NCI-H2081 (cell line): ENCODE data around the gene RNASE11.
"Not testable (repeated sequence)": the region's sequence is repeated elsewhere in the genome, so short reads cannot be mapped to it uniquely, and the experiment has no call there.

Experiments used
- DNase-seq, 2 experiments: peaks; one replicate each; lab custom pipeline; 2025; lab: John Stamatoyannopoulos, UW

The RNASE11 gene

DNA sequence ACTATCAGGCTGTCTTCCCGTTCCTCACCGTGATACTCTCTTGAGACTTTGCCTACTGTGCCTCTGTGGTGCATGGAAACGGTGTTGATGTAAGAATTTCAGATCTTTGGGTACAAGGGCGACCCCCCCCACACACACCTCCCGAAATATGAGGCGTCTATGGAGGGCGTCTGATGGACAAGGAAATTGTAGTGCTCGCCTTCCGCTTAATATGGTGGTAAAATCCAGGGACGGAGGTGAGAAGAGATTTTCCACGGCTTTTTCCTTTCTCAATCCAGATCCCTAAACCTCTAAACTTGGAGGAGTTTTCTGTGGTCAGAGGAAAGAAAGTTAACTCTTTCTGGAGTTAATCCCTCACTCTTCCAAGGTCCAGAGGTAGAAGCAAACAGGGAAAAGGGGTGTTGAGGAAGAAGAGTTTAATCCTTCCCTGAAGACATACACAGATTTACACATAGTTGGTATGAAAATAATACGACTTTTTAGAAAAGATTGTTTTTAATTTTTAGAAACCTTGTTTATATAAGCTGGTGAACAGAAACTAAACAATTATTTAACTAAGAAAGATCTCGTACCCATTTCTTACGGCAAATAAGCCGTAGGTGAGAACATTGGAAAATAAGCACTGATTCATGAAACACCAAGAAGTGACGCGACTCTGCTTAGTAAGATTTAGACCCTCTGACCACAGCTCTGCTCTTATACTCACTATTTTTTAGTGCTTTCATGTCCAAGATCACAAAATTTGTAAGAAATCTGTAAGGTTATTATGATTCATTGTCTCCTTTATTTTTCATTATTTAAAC is 26.4 kb upstream of the RNASE11 start:
- DNase-seq = peak in 1 of 2 experiments; percentile 41

- peak; percentile 87 to 94 for DNase-seq
These were observed 25.6 kb upstream of the RNASE11 start for GRCh38 chr14:20613094-20614037.

GRCh38 chr14:20612403-20612802 is 24.6 kb upstream of the RNASE11 start:
- DNase-seq = no peak

DNA sequence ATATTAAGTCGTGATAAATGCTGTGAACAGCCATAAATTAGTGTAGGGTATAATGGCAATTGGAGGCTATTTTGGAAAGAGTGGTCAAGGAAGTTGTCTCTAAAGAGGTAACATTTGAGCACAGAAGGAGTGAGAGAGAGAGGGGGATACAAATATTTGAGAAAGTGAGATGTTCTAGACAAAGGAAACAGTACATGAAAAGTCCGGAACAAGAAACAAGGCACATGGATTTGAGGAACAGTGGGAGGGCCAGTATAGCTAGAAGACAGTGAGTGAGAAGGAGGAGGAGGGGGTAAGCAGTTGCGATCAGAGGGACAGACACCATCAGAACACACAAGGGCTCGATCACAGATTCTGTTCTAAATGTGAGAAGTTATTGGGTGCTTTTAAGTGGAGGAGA is 23.5 kb upstream of the RNASE11 start:
- DNase-seq = no peak

GRCh38 chr14:20610002-20610765 is 22.4 kb upstream of the RNASE11 start:
- DNase-seq = peak; percentile 65 to 77

DNA sequence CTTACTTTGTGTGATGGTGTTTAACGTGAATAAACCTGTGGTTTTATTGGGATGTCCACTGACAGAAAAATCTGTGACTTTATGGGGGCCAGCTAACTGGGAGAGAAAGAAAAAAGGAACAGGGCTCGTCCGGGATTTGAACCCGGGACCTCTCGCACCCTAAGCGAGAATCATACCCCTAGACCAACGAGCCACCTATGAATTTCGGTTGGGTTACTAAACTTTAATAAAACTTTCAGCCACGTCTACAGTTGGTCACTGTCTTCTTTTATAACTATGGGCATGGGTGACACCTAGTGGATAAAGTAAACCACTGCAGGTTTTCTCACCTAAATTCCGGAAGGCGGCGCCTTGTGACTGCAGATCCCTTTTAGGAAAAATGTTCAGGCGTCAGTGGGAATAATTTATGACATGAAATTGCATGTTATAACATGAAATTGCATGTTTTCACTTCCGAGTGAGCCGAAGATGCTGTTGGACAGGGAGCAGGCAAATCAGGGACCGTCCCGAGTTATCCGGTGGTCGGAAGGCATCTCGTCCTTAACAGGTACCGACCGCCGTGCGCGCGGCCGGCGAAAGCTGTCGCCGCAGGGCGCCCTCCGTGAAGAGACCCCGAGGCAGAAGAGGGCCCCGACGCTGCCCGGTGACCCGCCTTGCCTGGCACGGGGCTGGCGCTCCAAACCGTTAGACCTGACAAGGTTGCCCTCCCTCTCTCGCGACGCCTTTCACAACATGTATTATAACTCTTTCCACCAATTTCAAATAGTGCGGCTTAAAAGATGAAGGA is 21.6 kb upstream of the RNASE11 start:
- peak; percentile 78 to 82 for DNase-seq

- no peak for DNase-seq
These were observed 20.7 kb upstream of the RNASE11 start for GRCh38 chr14:20608383-20609110.

GRCh38 chr14:20607617-20608016 is 19.8 kb upstream of the RNASE11 start:
- DNase-seq = no peak

- DNase-seq = no peak
These were observed 19.1 kb upstream of the RNASE11 start for GRCh38 chr14:20606902-20607242.

- DNase-seq = peak in 1 of 2 experiments; percentile 9
These were observed 18.5 kb upstream of the RNASE11 start for GRCh38 chr14:20606190-20606901.

GRCh38 chr14:20603813-20604690 is 16.3 kb upstream of the RNASE11 start:
- no peak for DNase-seq

DNA sequence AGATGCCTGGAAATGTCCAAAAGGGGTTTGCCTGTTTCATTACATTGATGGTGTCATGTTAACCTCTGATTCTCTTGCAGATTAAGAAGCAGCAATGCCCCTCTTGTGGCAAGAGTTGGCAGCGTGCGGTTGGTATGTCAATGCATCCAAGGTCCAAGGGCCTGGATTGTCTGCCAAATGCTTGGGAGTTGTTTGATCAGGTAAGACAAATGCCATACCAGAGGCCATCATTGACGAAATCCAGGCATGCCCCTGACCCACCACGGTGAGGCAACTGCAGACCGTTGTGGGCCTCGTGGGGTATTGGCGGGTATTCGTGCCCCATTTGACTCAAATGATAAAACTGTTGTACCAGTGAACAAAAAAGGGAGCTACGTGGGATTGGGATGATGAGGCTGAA is 14.8 kb upstream of the RNASE11 start:
- DNase-seq = no peak

- no peak for DNase-seq
These were observed 13.7 kb upstream of the RNASE11 start for GRCh38 chr14:20601522-20601921.

DNA sequence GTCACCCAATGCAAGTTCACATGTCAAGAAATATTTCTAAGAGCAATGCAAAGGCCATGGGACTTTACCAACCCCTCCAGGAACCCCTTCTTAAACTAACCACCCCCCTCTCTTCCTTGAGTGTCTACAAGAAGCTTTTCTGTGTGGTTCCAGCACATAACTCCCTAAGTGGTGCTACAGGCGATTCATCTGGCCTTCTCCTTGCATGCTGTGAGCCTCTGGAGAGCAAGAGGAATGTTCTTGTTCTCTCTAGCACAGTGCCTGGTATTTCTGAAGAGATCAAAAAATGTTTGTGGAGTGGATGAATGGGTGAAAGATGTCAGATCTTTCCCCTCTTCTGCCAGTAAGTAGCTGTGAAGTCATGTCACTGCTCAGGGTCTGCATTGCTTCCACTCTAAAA is 9.3 kb upstream of the RNASE11 start:
- no peak for DNase-seq

DNA sequence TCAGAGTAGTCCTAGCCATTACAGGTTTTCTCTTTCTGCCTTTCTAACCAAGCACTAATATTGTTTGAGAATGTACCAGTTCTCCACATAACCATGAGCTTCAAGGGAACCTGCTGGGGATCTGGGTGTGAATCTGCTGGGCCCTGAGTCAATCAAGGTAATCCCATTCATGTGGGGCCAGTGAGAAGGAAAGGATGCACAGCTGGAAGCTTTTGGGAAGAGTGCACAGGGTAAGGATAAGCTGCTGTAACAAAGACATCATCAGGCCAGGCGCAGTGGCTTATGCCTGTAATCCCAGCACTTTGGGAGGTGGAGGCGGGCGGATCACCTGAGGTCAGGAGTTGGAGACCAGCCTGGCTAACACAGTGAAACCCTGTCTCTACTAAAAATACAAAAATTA is 7.9 kb upstream of the RNASE11 start:
- DNase-seq = not testable (repeated sequence)

DNA sequence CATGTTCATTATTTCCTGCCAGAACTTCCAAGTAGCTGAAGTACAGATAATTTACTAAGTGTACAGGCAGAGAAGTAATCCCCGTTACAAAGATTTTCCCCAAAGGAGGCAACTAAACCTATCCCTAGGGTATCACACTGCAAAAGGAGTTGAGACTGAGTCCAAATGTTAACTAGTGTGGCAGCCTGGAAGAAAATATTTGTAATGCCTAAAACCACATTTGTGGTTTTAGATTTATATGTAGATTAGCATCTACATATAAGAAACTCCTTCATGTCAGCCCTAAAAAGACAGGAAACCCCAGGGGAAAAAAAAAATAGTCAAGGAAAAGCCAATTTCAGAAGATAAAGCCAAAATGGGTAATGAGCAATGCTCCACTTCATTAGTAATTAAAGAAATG is 4.8 kb upstream of the RNASE11 start:
- DNase-seq = no peak

DNA sequence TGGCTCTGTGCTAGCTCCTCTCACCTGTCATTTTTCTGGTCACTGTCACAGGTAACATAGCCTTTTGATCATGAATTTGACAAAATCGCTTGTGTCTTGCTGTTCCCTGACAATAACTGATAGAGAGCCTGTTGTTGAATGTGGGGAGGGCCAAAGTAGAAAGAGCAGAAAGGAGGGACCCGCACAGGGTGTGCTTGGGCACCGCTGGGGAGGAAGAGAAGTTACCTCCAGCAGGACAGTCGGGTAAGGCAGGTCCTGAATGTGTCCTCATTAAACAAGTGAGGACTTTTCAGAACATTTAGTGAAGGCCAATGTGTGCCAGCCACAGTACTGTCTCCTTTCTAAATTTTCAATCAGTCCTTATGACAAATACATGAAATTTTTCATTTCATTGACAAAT is 3.4 kb upstream of the RNASE11 start, which contains the start of gene RNASE12:
RNASE12 (minus strand) TSS at position 142 of the 400 bp plus-strand sequence. CDS start 653 bp downstream, outside the sequence.
- DNase-seq = no peak

DNA sequence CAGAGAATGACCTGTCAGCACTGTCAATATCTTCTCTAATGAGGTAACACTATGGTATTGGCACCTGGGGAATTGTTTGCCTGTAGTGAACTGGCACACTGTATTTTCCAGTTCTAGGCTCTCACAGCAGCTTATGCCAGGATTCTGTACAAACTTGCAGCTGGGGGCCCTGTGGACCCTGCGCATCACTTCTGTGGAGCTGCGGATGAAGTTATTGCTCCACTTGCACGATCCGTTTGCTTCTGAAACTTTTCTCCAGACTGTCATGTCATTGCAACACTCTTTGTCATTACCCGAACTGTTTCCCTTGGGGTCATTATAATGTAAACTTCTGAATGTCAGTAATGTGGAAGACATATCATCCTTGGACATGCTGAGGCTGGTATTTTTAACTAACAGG is 3.9 kb downstream of the RNASE11 start:
- no peak for DNase-seq

DNA sequence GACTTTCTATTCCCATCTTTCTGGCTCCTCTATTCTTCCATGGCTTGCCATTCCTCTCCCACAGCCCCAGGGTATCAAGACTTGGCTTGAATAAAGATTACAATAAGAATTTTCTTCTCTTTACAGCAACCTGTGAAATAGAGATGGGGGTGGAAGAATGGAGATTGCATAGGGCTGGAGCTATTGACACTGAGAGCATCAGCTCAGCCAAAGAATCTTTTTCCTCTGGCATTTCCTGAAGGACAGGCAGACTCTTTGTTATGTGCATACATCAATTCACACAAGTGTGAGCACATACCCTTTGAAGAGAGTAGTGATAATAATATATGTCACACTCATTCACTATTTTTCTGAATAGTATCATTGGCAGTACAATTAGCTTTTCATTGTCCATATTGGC is 4.7 kb downstream of the RNASE11 start:
- no peak for DNase-seq
